SH-SY5Y (cell line): ENCODE measurements around the gene CRIP3.

Experiments used
- GATA2 ChIP-seq: IDR thresholded peaks from 2 replicates; pipeline ENCODE4 v1.6.1; 2011; ENCODE audit warnings: mild to moderate bottlenecking, low read depth, low read length
- GATA3 ChIP-seq: IDR thresholded peaks from 2 replicates; pipeline ENCODE4 v1.6.1; 2011; ENCODE audit warnings: low read depth, mild to moderate bottlenecking, low read length, moderate library complexity

DNA sequence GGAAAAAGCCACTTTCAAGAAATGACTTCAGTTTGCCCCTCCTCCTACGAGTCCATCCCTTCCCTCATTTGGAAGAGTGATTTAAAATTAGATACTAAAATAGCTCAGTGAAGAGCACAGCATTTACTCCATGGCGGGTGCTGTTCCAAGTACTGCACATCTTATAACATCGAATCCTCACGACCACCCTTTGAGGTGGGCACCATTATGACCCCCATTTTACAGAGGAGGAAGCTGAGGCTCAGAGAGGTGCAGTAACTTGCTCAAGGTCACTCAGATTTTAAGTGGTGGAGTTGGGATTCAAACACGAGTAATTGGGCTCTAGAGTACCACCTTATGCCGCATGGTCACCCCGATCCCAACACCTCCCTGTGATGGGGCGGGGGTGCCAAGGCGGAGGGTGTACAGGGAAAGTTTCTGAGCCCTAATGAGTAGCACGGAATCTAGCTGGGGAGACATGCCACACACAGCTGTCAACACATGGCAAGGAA is 39.8 kb downstream of the CRIP3 start:
- TF ChIP-seq GATA3 (no peak), GATA2 (no peak)
